ENCODE measurements around the gene DNAH7. TPM values are rescaled to one million over a fixed set of nuclear protein-coding genes. Genes with fewer than 3 reads are reported as not detected.

DNAH7 gene
- total and polyA plus RNA-seq, 2 of the 4 experiments (the other 2 are of a cell fraction), result 0.22 to 0.36 TPM

GRCh38 chr2:195694553-195694952, 374.1 kb downstream of the DNAH7 start:
- H2BK20ac ChIP-seq (ENCODE audit: low read depth, low read length), result no peak overlapping the region
- no peak for DNase-seq
- CTCF ChIA-PET, result no interaction called here

More at GRCh38 chr2:195694553-195694952, 374.1 kb downstream of the DNAH7 start:
- Histone ChIP-seq H3K4ac (ENCODE audit: low read depth, low read length) (no peak overlapping the region), H3K4me1 (ENCODE audit: control insufficient read depth, insufficient read depth, low read length) (no peaks in the 10 kb centered on the region), H3K9me3 (ENCODE audit: control insufficient read depth, insufficient read depth, low read length) (peaks cover 3% of the 10 kb centered on the region; the same call in 1 of the 2 replicates), H4K20me1 (ENCODE audit: insufficient read depth, low read length) (no peaks in the 10 kb centered on the region), H4K5ac (ENCODE audit: low read depth, low read length) (no peak overlapping the region), H3K27me3 (ENCODE audit: control insufficient read depth, insufficient read depth, low read length) (no peaks in the 10 kb centered on the region), H3K4me2 (ENCODE audit: low read depth, low read length) (no peak overlapping the region), H3K36me3 (ENCODE audit: control insufficient read depth, insufficient read depth, low read length) (peaks cover 4% of the 10 kb centered on the region; the same call in 1 of the 2 replicates), H3K9ac (ENCODE audit: low read depth, low read length) (no peak overlapping the region), H4K91ac (ENCODE audit: insufficient read depth, low read depth, low read length) (no peak overlapping the region), H3K4me3 (ENCODE audit: insufficient read depth, low read depth, low read length) (no peak overlapping the region), H2AK5ac (ENCODE audit: low read depth, low read length) (no peak overlapping the region), H2BK5ac (ENCODE audit: low read depth, low read length, poor library complexity, severe bottlenecking) (no peak overlapping the region), H2BK120ac (ENCODE audit: low read depth, low read length) (no peak overlapping the region), H3K9me1 (ENCODE audit: insufficient read depth, low read length) (no peaks in the 10 kb centered on the region), H2AFZ (replicated peaks; ENCODE audit: low read length, poor library complexity) (no peak overlapping the region), H3K23ac (ENCODE audit: low read depth, low read length) (no peak overlapping the region), H2BK15ac (ENCODE audit: low read depth, low read length) (no peak overlapping the region), H2AK9ac (replicated peaks; ENCODE audit: low read depth, low read length, poor library complexity) (no peak overlapping the region), H3K56ac (ENCODE audit: extremely low read depth, insufficient read depth, low read length) (no peak overlapping the region), H3K18ac (ENCODE audit: low read depth, low read length) (no peak overlapping the region), H3K14ac (replicated peaks; ENCODE audit: low read depth, low read length) (no peak overlapping the region), H3K79me1 (ENCODE audit: low read depth in 1 of 2, low read length in 2 of 2) (peaks cover 25 to 30% of the 10 kb centered on the region in 2 experiments), H4K8ac (ENCODE audit: low read depth in 2 of 2, low read length in 2 of 2) (no peak overlapping the region), H3K27ac (ENCODE audit: insufficient read depth, low read length) (no peak overlapping the region)
- no peak for ATAC-seq (ENCODE audit: low read depth)
- dilution Hi-C loops (cut with HindIII; ENCODE audit: low sequenced_read_pairs, unreplicated experiment) (no loop called here), intact Hi-C loops (cut with micrococcal nuclease) (no loop called here), in situ Hi-C loops (cut with MboI; ENCODE audit: low sequenced_read_pairs) (no loop called here)
- POLR2A ChIA-PET (ENCODE audit: unreplicated experiment), result no interaction called here
- BruUV-seq (replicated peaks), result no TSS peak
- TF ChIP-seq RFX5 (IDR thresholded peaks at IDR 0.05; ENCODE audit: low read depth, low read length) (no peak), USF2 (IDR thresholded peaks at IDR 0.05; ENCODE audit: low read depth, low read length) (no peak), RAD21 (IDR thresholded peaks at IDR 0.05; ENCODE audit: low read length) (no peak), MAFK (IDR thresholded peaks at IDR 0.05; ENCODE audit: low read depth, low read length) (no peak), FOS (IDR thresholded peaks at IDR 0.05; ENCODE audit: low read depth, low read length) (no peak), CEBPB (IDR thresholded peaks at IDR 0.05; ENCODE audit: low read depth, low read length) (no peak), CTCF (conservative IDR thresholded peaks at IDR 0.05; ENCODE audit: low read depth, low read length) (no peak), CHD1 (IDR thresholded peaks at IDR 0.05; ENCODE audit: low read depth, low read length) (no peak), MAZ (IDR thresholded peaks at IDR 0.05; ENCODE audit: borderline replicate concordance, low read depth, low read length) (no peak), MXI1 (IDR thresholded peaks at IDR 0.05; ENCODE audit: borderline replicate concordance, low read depth, low read length) (no peak), NFE2L2 (IDR thresholded peaks at IDR 0.05; ENCODE audit: low read depth, low read length) (no peak), RCOR1 (IDR thresholded peaks at IDR 0.05; ENCODE audit: insufficient replicate concordance, low read length) (no peak), SMC3 (IDR thresholded peaks at IDR 0.05; ENCODE audit: low read depth, low read length) (no peak), POLR2A (IDR thresholded peaks at IDR 0.05; ENCODE audit: low read depth, low read length) (no peak), BHLHE40 (IDR thresholded peaks at IDR 0.05; ENCODE audit: low read depth, low read length) (no peak)
- TF ChIP-seq, protein P1, sequence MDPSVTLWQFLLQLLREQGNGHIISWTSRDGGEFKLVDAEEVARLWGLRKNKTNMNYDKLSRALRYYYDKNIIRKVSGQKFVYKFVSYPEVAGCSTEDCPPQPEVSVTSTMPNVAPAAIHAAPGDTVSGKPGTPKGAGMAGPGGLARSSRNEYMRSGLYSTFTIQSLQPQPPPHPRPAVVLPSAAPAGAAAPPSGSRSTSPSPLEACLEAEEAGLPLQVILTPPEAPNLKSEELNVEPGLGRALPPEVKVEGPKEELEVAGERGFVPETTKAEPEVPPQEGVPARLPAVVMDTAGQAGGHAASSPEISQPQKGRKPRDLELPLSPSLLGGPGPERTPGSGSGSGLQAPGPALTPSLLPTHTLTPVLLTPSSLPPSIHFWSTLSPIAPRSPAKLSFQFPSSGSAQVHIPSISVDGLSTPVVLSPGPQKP (IDR thresholded peaks at IDR 0.05; ENCODE audit: borderline replicate concordance, low read depth, low read length), result no peak
- 100% methylated on average over 1 of the region's 7 CpGs; no CpG with 5 or more reads in 1 of the 2 experiments for WGBS, 2 experiments (ENCODE audit: extremely low coverage in 2 of 2, insufficient read length in 1 of 2)

Measured in IMR-90 (cell line).